Erythroblast (primary cell): ENCODE measurements around the gene IFT122.
"Not testable (repeated sequence)": the region's sequence is repeated elsewhere in the genome, so short reads cannot be mapped to it uniquely, and the experiment has no call there.

ENCODE experiments used
- GATA1 ChIP-seq: IDR thresholded peaks from 2 replicates; pipeline ENCODE4 v1.6.1; 2011; ENCODE audit warnings: low read depth, mild to moderate bottlenecking, control low read depth, low read length, moderate library complexity
- POLR2A ChIP-seq: IDR thresholded peaks from 2 replicates; pipeline ENCODE4 v1.6.1; 2011; ENCODE audit warnings: mild to moderate bottlenecking, low read length

GRCh38 chr3:129545951-129546350, 105.9 kb downstream of the IFT122 start:
- not testable (repeated sequence) for TF ChIP-seq POLR2A, GATA1
